IPS-18a (cell line): Measurements from ENCODE around the gene SOCS3.

Source experiments
- H3K27ac ChIP-seq: one replicate; pipeline ENCODE4 v1.5.1; 2013; ENCODE audit warnings: low read length
- H3K27me3 ChIP-seq: one replicate; pipeline ENCODE4 v1.6.1; 2013; ENCODE audit warnings: mild to moderate bottlenecking, low read length; ENCODE audit not compliant: control insufficient read depth, insufficient read depth
- H3K36me3 ChIP-seq: one replicate; pipeline ENCODE4 v1.6.1; 2013; ENCODE audit warnings: low read depth, low read length; ENCODE audit not compliant: control insufficient read depth
- H3K4me1 ChIP-seq: one replicate; pipeline ENCODE4 v1.6.1; 2013; ENCODE audit warnings: low read depth, low read length; ENCODE audit not compliant: control insufficient read depth
- H3K4me3 ChIP-seq: one replicate; pipeline ENCODE4 v1.5.1; 2013; ENCODE audit warnings: low read length
- H3K9ac ChIP-seq: one replicate; pipeline ENCODE4 v1.6.1; 2013; ENCODE audit warnings: mild to moderate bottlenecking, low read length, moderate library complexity
- H3K9me3 ChIP-seq: one replicate; pipeline ENCODE4 v1.6.1; 2013; ENCODE audit warnings: low read depth, low read length; ENCODE audit not compliant: control insufficient read depth

SOCS3 gene

DNA sequence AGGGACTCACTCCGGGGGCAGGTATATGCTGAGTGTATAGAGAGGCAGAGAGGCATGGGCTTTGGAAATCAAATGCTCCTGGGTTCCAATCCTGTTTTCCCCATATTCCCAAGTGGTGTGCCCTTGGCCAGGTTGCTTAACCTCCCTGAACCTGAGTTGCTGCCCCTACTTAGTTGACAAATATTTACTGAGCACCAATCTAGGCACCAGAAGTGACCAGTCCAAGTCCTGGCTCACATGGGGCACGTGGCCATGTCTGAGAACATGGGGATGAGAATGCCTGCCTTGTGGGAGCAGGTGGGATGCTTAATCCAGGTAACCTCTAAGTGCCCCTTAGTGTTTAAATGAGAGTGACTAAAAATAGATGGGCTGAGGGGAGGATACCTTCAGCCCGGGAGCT is 4.2 kb downstream of the SOCS3 start:
- peaks cover 51% of the 10 kb centered on the region for H3K4me1 ChIP-seq
- H3K9me3 ChIP-seq, result no peaks in the 10 kb centered on the region
- no peak overlapping the region for H3K4me3 ChIP-seq
- H3K27ac ChIP-seq, result no peak overlapping the region
- H3K27me3 ChIP-seq, result peaks cover 39% of the 10 kb centered on the region
- H3K36me3 ChIP-seq, result peaks cover 12% of the 10 kb centered on the region
- no peak overlapping the region for H3K9ac ChIP-seq

DNA sequence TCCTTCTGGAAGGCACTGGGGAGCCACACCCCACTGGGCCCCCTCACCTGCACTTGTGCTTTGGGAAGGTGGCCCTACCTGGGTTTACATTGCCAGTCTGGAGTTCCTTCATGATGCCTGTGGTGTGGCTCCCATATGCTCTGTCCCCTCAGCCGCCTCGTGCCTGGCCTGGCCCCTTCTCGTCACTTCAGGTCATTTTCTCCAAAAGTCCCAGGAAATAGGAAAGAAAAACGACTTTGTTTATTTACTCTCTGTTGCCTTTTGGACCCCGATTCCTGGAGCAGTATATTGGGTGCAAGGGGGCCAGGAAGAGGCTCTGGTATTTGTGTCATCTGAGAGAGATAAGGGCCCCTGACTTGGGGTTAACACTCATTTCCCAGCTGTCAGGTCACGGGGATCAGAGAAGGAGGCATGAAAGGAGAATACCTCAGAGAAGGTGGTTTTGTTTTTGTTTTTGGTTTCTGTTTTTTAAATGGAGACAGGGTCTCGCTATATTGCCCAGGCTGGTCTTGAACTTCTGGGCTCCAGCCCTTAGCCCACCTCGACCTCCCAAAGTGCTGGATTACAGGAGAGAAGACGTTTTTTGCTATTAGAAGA is 4.7 kb downstream of the SOCS3 start:
- H3K36me3 ChIP-seq, result peaks cover 12% of the 10 kb centered on the region
- H3K4me3 ChIP-seq, result no peak overlapping the region
- no peak overlapping the region for H3K27ac ChIP-seq
- no peak overlapping the region for H3K9ac ChIP-seq
- peaks cover 51% of the 10 kb centered on the region for H3K4me1 ChIP-seq
- H3K27me3 ChIP-seq, result peaks cover 39% of the 10 kb centered on the region
- no peaks in the 10 kb centered on the region for H3K9me3 ChIP-seq

DNA sequence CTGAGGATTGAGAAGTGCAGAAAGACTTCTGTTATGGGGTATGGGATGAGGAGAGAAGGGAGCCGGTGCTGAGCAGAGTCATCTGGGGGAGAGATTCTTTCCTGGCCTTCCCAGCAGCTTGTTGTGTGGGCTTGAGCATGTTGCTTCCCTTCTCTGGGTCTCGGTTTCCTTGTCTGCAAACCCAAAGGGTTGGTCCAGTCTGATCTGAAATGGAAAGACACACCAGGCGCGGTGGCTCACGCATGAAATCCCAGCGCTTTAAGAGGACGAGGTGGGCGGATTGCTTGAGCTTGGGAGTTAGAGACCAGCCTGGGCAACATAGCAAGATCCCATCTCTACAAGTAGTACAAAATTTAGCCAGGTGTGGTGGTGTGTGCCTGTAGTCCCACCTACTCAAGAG is 6.0 kb downstream of the SOCS3 start:
- Histone ChIP-seq H3K9me3 (no peaks in the 10 kb centered on the region), H3K4me3 (peak overlapping the region; percentile 48), H3K9ac (peak overlapping the region; percentile 53), H3K4me1 (peaks cover 51% of the 10 kb centered on the region), H3K36me3 (peaks cover 12% of the 10 kb centered on the region), H3K27me3 (peaks cover 32% of the 10 kb centered on the region), H3K27ac (peak overlapping the region; percentile 1)

DNA sequence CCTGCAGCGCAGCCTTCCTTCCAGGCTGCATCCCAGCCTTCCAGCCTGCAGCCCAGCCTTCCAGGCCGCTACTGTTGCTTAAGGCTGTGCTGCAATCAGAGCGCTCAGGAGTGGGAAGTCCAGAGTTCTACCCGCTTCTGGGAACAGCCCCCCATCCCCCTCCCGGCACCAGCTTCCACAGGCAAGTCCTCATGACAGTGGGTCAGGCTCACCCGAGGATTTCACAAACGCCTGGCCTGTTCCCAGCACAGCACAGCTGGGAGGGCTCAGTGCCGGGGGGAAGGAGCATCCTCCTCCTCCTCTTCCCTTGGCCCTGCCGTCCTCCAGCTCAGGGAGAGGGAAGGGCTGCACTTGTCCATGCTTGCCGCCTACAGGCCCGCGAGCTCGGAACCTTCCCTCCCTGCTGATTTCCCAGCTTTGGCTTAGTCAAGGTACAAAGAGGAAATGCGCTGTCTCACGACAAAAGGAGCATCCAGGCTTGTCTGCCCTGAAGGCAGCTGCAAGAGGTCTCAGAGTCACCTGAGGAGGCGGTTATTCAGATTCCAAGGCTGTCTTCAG is 8.3 kb downstream of the SOCS3 start:
- H3K27ac ChIP-seq, result no peak overlapping the region
- no peaks in the 10 kb centered on the region for H3K9me3 ChIP-seq
- H3K4me3 ChIP-seq, result peak overlapping the region; percentile 5
- H3K27me3 ChIP-seq, result peaks cover 14% of the 10 kb centered on the region
- H3K9ac ChIP-seq, result no peak overlapping the region
- H3K4me1 ChIP-seq, result peaks cover 35% of the 10 kb centered on the region
- H3K36me3 ChIP-seq, result no peaks in the 10 kb centered on the region

DNA sequence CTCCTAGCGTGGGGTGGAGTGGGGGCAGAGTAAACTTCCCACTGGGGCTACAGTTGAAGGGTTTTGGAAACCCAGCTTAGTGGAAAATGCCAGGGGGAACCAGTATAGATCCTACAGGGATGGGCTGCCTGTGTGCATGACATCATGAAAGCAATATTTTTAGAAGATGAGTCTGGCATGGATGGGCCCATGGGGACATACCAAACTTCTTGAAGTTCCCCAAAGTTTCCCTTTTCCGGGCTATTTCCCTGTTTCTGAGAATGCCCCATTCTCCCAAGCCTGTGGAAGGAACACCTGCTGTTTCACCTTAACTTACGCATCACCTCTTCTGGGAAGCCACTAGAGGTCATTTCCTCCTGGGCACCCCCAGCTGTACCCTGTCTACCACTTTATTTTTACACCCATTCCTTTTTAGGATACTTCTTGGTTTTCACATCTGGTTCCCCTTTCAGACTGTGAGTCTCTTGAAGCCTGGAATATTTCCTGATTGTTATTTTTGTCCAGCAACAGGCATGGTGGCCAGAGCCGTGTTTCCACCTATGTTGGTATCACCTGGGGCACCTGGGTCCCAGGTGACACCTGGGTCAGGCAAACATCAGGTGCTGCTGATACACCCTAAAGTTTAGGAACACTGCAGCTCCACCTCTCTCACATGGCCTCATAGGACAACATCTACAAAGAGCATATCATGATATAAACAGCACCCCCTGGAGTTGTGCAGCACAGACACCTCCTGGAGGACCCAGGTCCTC is 9.8 kb downstream of the SOCS3 start:
- H3K9ac ChIP-seq, result no peak overlapping the region
- no peaks in the 10 kb centered on the region for H3K36me3 ChIP-seq
- H3K27ac ChIP-seq, result no peak overlapping the region
- H3K4me3 ChIP-seq, result no peak overlapping the region
- H3K4me1 ChIP-seq, result peaks cover 21% of the 10 kb centered on the region
- no peaks in the 10 kb centered on the region for H3K9me3 ChIP-seq
- H3K27me3 ChIP-seq, result peaks cover 9% of the 10 kb centered on the region

- Histone ChIP-seq H3K9ac (no peak overlapping the region), H3K36me3 (no peaks in the 10 kb centered on the region), H3K4me3 (no peak overlapping the region), H3K4me1 (peaks cover 19% of the 10 kb centered on the region), H3K27me3 (no peaks in the 10 kb centered on the region), H3K9me3 (no peaks in the 10 kb centered on the region), H3K27ac (no peak overlapping the region)
Observed at GRCh38 chr17:78348055-78348770, 11.7 kb downstream of the SOCS3 start.

- H3K27ac ChIP-seq, result no peak overlapping the region
- H3K4me1 ChIP-seq, result peaks cover 24% of the 10 kb centered on the region
- no peaks in the 10 kb centered on the region for H3K9me3 ChIP-seq
- peaks cover 4% of the 10 kb centered on the region for H3K27me3 ChIP-seq
- H3K4me3 ChIP-seq, result no peak overlapping the region
- H3K9ac ChIP-seq, result no peak overlapping the region
- no peaks in the 10 kb centered on the region for H3K36me3 ChIP-seq
Observed at GRCh38 chr17:78347453-78347852, 12.4 kb downstream of the SOCS3 start.

GRCh38 chr17:78346605-78347250 is 13.1 kb downstream of the SOCS3 start:
- Histone ChIP-seq H3K27ac (no peak overlapping the region), H3K9me3 (no peaks in the 10 kb centered on the region), H3K4me1 (peaks cover 19% of the 10 kb centered on the region), H3K36me3 (no peaks in the 10 kb centered on the region), H3K9ac (no peak overlapping the region), H3K4me3 (no peak overlapping the region), H3K27me3 (peaks cover 10% of the 10 kb centered on the region)

GRCh38 chr17:78345791-78346494 is 13.9 kb downstream of the SOCS3 start:
- no peak overlapping the region for H3K27ac ChIP-seq
- H3K4me1 ChIP-seq, result peaks cover 13% of the 10 kb centered on the region
- H3K27me3 ChIP-seq, result peaks cover 11% of the 10 kb centered on the region
- no peaks in the 10 kb centered on the region for H3K9me3 ChIP-seq
- no peaks in the 10 kb centered on the region for H3K36me3 ChIP-seq
- no peak overlapping the region for H3K9ac ChIP-seq
- no peak overlapping the region for H3K4me3 ChIP-seq

- H3K4me1 ChIP-seq, result peaks cover 13% of the 10 kb centered on the region
- H3K27ac ChIP-seq, result no peak overlapping the region
- no peak overlapping the region for H3K4me3 ChIP-seq
- H3K9me3 ChIP-seq, result no peaks in the 10 kb centered on the region
- no peak overlapping the region for H3K9ac ChIP-seq
- peaks cover 18% of the 10 kb centered on the region for H3K27me3 ChIP-seq
- no peaks in the 10 kb centered on the region for H3K36me3 ChIP-seq
Observed at GRCh38 chr17:78345172-78345571, 14.7 kb downstream of the SOCS3 start.

DNA sequence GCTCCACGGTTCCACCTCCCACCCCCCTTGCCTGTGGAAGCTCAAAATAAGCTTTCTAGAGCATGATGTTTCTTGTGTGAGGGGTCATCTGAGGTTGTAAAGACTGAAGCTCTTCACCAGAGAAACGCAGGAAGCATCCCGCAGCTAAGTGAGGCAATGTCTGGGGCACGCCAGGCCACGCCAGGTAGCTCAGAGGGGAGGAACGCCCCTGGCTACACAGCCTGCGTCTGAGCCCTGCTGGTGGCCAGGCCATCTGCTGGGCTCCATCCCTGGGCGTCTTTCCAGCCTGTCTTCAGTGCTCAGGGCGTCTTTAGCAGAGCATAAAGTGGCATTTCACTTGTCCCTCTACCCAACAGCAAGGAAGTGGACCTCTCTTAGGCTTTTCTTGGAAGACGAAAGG is 15.2 kb downstream of the SOCS3 start:
- Histone ChIP-seq H3K4me1 (peaks cover 13% of the 10 kb centered on the region), H3K4me3 (no peak overlapping the region), H3K27me3 (peaks cover 18% of the 10 kb centered on the region), H3K9ac (no peak overlapping the region), H3K9me3 (no peaks in the 10 kb centered on the region), H3K27ac (no peak overlapping the region), H3K36me3 (no peaks in the 10 kb centered on the region)
